Measurements from ENCODE around the gene ARMS2.

Gene ARMS2

GRCh38 chr10:122494833-122495232 is 40.4 kb downstream of the ARMS2 start:
- DNase-seq, result no peak

- DNase-seq, result no peak
These were observed 41.2 kb downstream of the ARMS2 start for GRCh38 chr10:122495406-122496340.

GRCh38 chr10:122497241-122497640 is 42.8 kb downstream of the ARMS2 start:
- no peak for DNase-seq

- no peak for DNase-seq
These were observed 44.1 kb downstream of the ARMS2 start for GRCh38 chr10:122498521-122498920.

- no peak for DNase-seq
These were observed 44.6 kb downstream of the ARMS2 start for GRCh38 chr10:122499012-122499411.

- DNase-seq, result peak; percentile 64
These were observed 45.1 kb downstream of the ARMS2 start for GRCh38 chr10:122499491-122499941.

- DNase-seq, result no peak
These were observed 45.7 kb downstream of the ARMS2 start for GRCh38 chr10:122500194-122500593.

GRCh38 chr10:122500726-122501125 is 46.3 kb downstream of the ARMS2 start:
- no peak for DNase-seq

GRCh38 chr10:122503012-122503411 is 48.6 kb downstream of the ARMS2 start:
- no peak for DNase-seq

GRCh38 chr10:122503886-122504609 is 49.6 kb downstream of the ARMS2 start:
- peak; percentile 57 for DNase-seq

- DNase-seq, result peak; percentile 96
These were observed 50.1 kb downstream of the ARMS2 start for GRCh38 chr10:122504610-122504950.

- DNase-seq, result no peak
These were observed 50.6 kb downstream of the ARMS2 start for GRCh38 chr10:122505011-122505410.

GRCh38 chr10:122505885-122506645 is 51.6 kb downstream of the ARMS2 start:
- DNase-seq, result no peak

Measured in femur (tissue), 1 donor.